Measurements from ENCODE around the gene NTM.

Gene NTM

GRCh38 chr11:131602431-131602830 is 232.0 kb downstream of the NTM start:
- no peak for TF ChIP-seq CTCF (conservative IDR thresholded peaks at IDR 0.05; ENCODE audit: low read length)
- no peak for DNase-seq (ENCODE audit: low read depth)
- no peak overlapping the region for H3K4me3 ChIP-seq (ENCODE audit: low read length)

GRCh38 chr11:131606811-131607335 is 236.5 kb downstream of the NTM start:
- no peak overlapping the region for H3K4me3 ChIP-seq (ENCODE audit: low read length)
- TF ChIP-seq CTCF (conservative IDR thresholded peaks at IDR 0.05; ENCODE audit: low read length), result no peak
- DNase-seq (ENCODE audit: low read depth), result no peak

GRCh38 chr11:131609337-131609736 is 238.9 kb downstream of the NTM start:
- no peak for TF ChIP-seq CTCF (conservative IDR thresholded peaks at IDR 0.05; ENCODE audit: low read length)
- no peak overlapping the region for H3K4me3 ChIP-seq (ENCODE audit: low read length)
- DNase-seq (ENCODE audit: low read depth), result peak; percentile 95

- TF ChIP-seq CTCF (conservative IDR thresholded peaks at IDR 0.05; ENCODE audit: low read length), result no peak
- peak; percentile 58 for DNase-seq (ENCODE audit: low read depth)
- no peak overlapping the region for H3K4me3 ChIP-seq (ENCODE audit: low read length)
Observed at GRCh38 chr11:131609921-131610320, 239.5 kb downstream of the NTM start.

- no peak overlapping the region for H3K4me3 ChIP-seq (ENCODE audit: low read length)
- DNase-seq (ENCODE audit: low read depth), result no peak
- TF ChIP-seq CTCF (conservative IDR thresholded peaks at IDR 0.05; ENCODE audit: low read length), result no peak
Observed at GRCh38 chr11:131611322-131611721, 240.9 kb downstream of the NTM start.

- DNase-seq (ENCODE audit: low read depth), result no peak
- no peak overlapping the region for H3K4me3 ChIP-seq (ENCODE audit: low read length)
- no peak for TF ChIP-seq CTCF (conservative IDR thresholded peaks at IDR 0.05; ENCODE audit: low read length)
Observed at GRCh38 chr11:131612533-131612932, 242.1 kb downstream of the NTM start.

- H3K4me3 ChIP-seq (ENCODE audit: low read length), result no peak overlapping the region
- DNase-seq (ENCODE audit: low read depth), result no peak
- TF ChIP-seq CTCF (conservative IDR thresholded peaks at IDR 0.05; ENCODE audit: low read length), result no peak
Observed at GRCh38 chr11:131614631-131615030, 244.2 kb downstream of the NTM start.
